Psoas muscle (tissue), 8 donors: ENCODE data around the gene LIN28A. TPM values are rescaled to one million over a fixed set of nuclear protein-coding genes. Genes with fewer than 3 reads are reported as not detected.

Experiments
- ATAC-seq, 4 donors: fragments of 200-7000 bp; cut with Tn5 transposase; one replicate each; pipeline ENCODE4 v1.9.1; 2020; ENCODE audit warnings: moderate library complexity in 3 of 4, mild to moderate bottlenecking in 2 of 4
- DNase-seq, 2 donors: peaks; one replicate each; pipeline ENCODE4 v3.0.0-alpha.2; 2020
- H3K27ac ChIP-seq: fragments of 200-600 bp; one replicate; pipeline ENCODE4 v1.8.0; 2022
- H3K27me3 ChIP-seq, 3 donors: fragments of 200-600 bp in 1 of 3; one replicate each; pipeline versions ENCODE4 v1.6.1 to v1.8.0; 2013 to 2022; ENCODE audit warnings: low read length in 2 of 3, mild to moderate bottlenecking in 2 of 3, moderate library complexity in 1 of 3; ENCODE audit not compliant: insufficient read depth in 3 of 3
- H3K36me3 ChIP-seq, 2 donors: fragments of 200-600 bp in 1 of 2; one replicate each; pipeline versions ENCODE4 v1.6.1 to v1.8.0; 2013 to 2022; ENCODE audit warnings: low read depth in 1 of 2, mild to moderate bottlenecking in 1 of 2, moderate library complexity in 1 of 2; ENCODE audit not compliant: insufficient read depth in 1 of 2
- H3K4me1 ChIP-seq: fragments of 200-600 bp; one replicate; pipeline ENCODE4 v1.8.0; 2022
- H3K4me3 ChIP-seq: fragments of 200-600 bp; one replicate; pipeline ENCODE4 v1.8.0; 2022; ENCODE audit warnings: mild to moderate bottlenecking
- H3K9me3 ChIP-seq: fragments of 200-600 bp; one replicate; pipeline ENCODE4 v1.8.0; 2022
- CTCF ChIP-seq: fragments of 200-600 bp; IDR thresholded peaks from one replicate; pipeline ENCODE4 v1.8.0; 2022; ENCODE audit warnings: antibody characterized with exemption
- WGBS, 3 donors: extraction: QIAGEN DNeasy Blood & Tissue Kit; methylation state at CpG; one replicate each; pipeline versions ENCODE4 v1.1.6 to v1.1.7; 2013; 5-methylcytosine and 5-hydroxymethylcytosine counted together
- intact Hi-C, 2 donors: fragments of 100-400 bp; cut with DNase I; formaldehyde crosslinking; loops; one replicate each; pipeline versions ENCODE4 v1.11.0 to v1.14.2; 2022
- polyA plus RNA-seq, 3 donors: library from polyadenylated mRNA; stranded (reverse); fragments of 200-250 nt; gene quantifications; one replicate each; pipeline ENCODE4 v1.2.3, GENCODE V29; 2013
- total RNA-seq, 4 donors: library from RNA; stranded (reverse); fragmentation: NEBNext Ultra II Directional in 2 of 4; extraction: Animal tissue kit (Norgen Biotek cat#: 25700) in 2 of 4; gene quantifications; one replicate each; pipeline versions ENCODE4 v1.2.1 to v1.2.4, GENCODE V29; 2021 to 2023
- donor health status: healthy with polysubstance abuse.
- donor health status: DM: no; HTN: no; CAD: no; lungs with moderate emphysema.
- donor health status: Bipolar disorder and iron deficiency.
- donor health status: healthy.
- donor health status: DM: yes; HTN: yes; CAD: no.
- donor health status: DM: no; HTN: no; CAD: no.
- donor health status: DM: no; HTN: no; CAD: no.
- donor health status: DM: yes; HTN: yes; CAD: no.

LIN28A gene
- total and polyA plus RNA-seq, 7 donors: not detected

- Histone ChIP-seq H3K27ac (peak within 1 kb of the TSS; percentile 99), H3K9me3 (no peaks in the 10 kb centered on the region), H3K4me1 (peaks cover 26% of the 10 kb centered on the region), H3K36me3 (peaks cover 0 to 53% of the 10 kb centered on the region in 2 donors), H3K27me3 (no peaks in the 10 kb centered on the region), H3K4me3 (peak within 1 kb of the TSS; percentile 97)
- 0% methylated on average over 38 to 69 of the region's 69 CpGs for WGBS, 3 donors
- ATAC-seq: peak; percentile 73 to 84 (median 78)
- peak; percentile 88 to 93 for DNase-seq
- intact Hi-C loops: loop anchor here (2.0 to 5.0 kb wide), 2 partner anchors 40 kb away; partner anchors contain the start of gene DHDDS (in 2 of the 2)
- no peak for TF ChIP-seq CTCF
These were observed 61.8 kb downstream of the LIN28A start, which contains the start of gene HMGN2 for GRCh38 chr1:26472320-26472900. HMGN2 (plus strand) TSS chr1:26472440; CDS start chr1:26472613, 173 bp downstream.

- 3 to 7% (median 5%) methylated on average over 40 to 70 of the region's 71 CpGs for WGBS, 3 donors
- ATAC-seq: peak; percentile 88 to 94 (median 92)
- no peaks in the 10 kb centered on the region for H3K27me3 ChIP-seq
- no peaks in the 10 kb centered on the region for H3K9me3 ChIP-seq
- DNase-seq: peak; percentile 97 to 99
- TF ChIP-seq CTCF: no peak
- peaks cover 0 to 55% of the 10 kb centered on the region in 2 donors for H3K36me3 ChIP-seq
- peak overlapping the region; percentile 97 for H3K4me3 ChIP-seq
- peak overlapping the region; percentile 99 for H3K27ac ChIP-seq
- intact Hi-C loops: loop anchor here (2.0 to 5.0 kb wide), 2 partner anchors 40 to 41 kb away; partner anchors contain the start of gene DHDDS (in 2 of the 2)
- peaks cover 26% of the 10 kb centered on the region for H3K4me1 ChIP-seq
These were observed 62.6 kb downstream of the LIN28A start for GRCh38 chr1:26472901-26473845.

- no peak overlapping the region for H3K4me3 ChIP-seq
- no peak for ATAC-seq
- 94 to 97% (median 96%) methylated on average over 1 of the region's 1 CpG for whole genome bisulfite sequencing, 3 donors
- H3K27ac ChIP-seq: no peak overlapping the region
- H3K27me3 ChIP-seq: no peaks in the 10 kb centered on the region
- H3K9me3 ChIP-seq: no peaks in the 10 kb centered on the region
- no peak for DNase-seq
- TF ChIP-seq CTCF: no peak
- peaks cover 0 to 56% of the 10 kb centered on the region in 2 donors for H3K36me3 ChIP-seq
- H3K4me1 ChIP-seq: peaks cover 26% of the 10 kb centered on the region
- intact Hi-C loops: loop anchor here in 1 of 2 donors (5.0 kb wide), 1 partner anchor 43 kb away; the partner anchor contains the start of gene DHDDS
These were observed 64.2 kb downstream of the LIN28A start for GRCh38 chr1:26474818-26475217.

- no peak overlapping the region for H3K27ac ChIP-seq
- no peak for ATAC-seq
- H3K36me3 ChIP-seq: peaks cover 0 to 58% of the 10 kb centered on the region in 2 donors
- no peak for TF ChIP-seq CTCF
- H3K4me1 ChIP-seq: peaks cover 20% of the 10 kb centered on the region
- no peaks in the 10 kb centered on the region for H3K27me3 ChIP-seq
- H3K4me3 ChIP-seq: no peak overlapping the region
- WGBS, 3 donors: 77 to 85% (median 83%) methylated on average over 3 of the region's 3 CpGs
- H3K9me3 ChIP-seq: no peaks in the 10 kb centered on the region
- intact Hi-C loops: no loop called here
- DNase-seq: no peak
These were observed 65.4 kb downstream of the LIN28A start for GRCh38 chr1:26475989-26476388.
